Activated B cell treated with CpG ODN at 0.5 μM for 24 hours (primary cell): Measurements from ENCODE around the gene TPX2. TPM values are rescaled to one million over a fixed set of nuclear protein-coding genes. Genes with fewer than 3 reads are reported as not detected.

Experiments
- ATAC-seq: fragments of 200-7000 bp; cut with Tn5 transposase; one replicate; pipeline ENCODE4 v1.10.0; 2021; ENCODE audit warnings: low read depth, mild to moderate bottlenecking, moderate library complexity
- CTCF ChIA-PET: fragments of 350-600 bp; sonication (Branson Sonifier 250); formaldehyde crosslinking; loops from one replicate; lab custom pipeline; 2021; ENCODE audit warnings: antibody characterized with exemption; lab: Charles Lee
- POLR2A ChIA-PET: fragments of 350-600 bp; sonication (Branson Sonifier 250); formaldehyde crosslinking; loops from one replicate; lab custom pipeline; 2021; ENCODE audit warnings: antibody characterized with exemption; lab: Charles Lee
- DNase-seq: peaks from one replicate; pipeline ENCODE4 v3.0.0; 2022
- H3K27ac Mint-ChIP-seq: one replicate; pipeline ENCODE4 v1.8.0; 2020; ENCODE audit warnings: mixed read lengths
- H3K27me3 Mint-ChIP-seq: one replicate; pipeline ENCODE4 v1.8.0; 2021; ENCODE audit warnings: mixed read lengths
- H3K36me3 Mint-ChIP-seq: one replicate; pipeline ENCODE4 v1.8.0; 2021; ENCODE audit warnings: low read depth, mixed read lengths
- H3K4me1 Mint-ChIP-seq: one replicate; pipeline ENCODE4 v1.8.0; 2021; ENCODE audit warnings: mixed read lengths
- H3K4me3 Mint-ChIP-seq: one replicate; pipeline ENCODE4 v1.8.0; 2020; ENCODE audit warnings: mild to moderate bottlenecking, mixed read lengths
- H3K9me3 Mint-ChIP-seq: one replicate; pipeline ENCODE4 v1.8.0; 2020; ENCODE audit warnings: mixed read lengths
- CTCF ChIP-seq: fragments of 200-600 bp; IDR thresholded peaks from one replicate; pipeline ENCODE4 v1.8.0; 2022; ENCODE audit warnings: antibody characterized with exemption, mild to moderate bottlenecking
- intact Hi-C: fragments of 100-400 bp; cut with micrococcal nuclease; formaldehyde crosslinking; loops from one replicate; pipeline ENCODE4 v1.15.1; 2024
- total RNA-seq: library from RNA; stranded (reverse); gene quantifications from 2 replicates; pipeline ENCODE4 v1.2.3, GENCODE V29; 2022

The TPX2 gene
- total RNA-seq, 1 donor from 2014 or later, result 2.8 TPM

GRCh38 chr20:31713312-31714273 lies 25.5 kb upstream of the TPX2 start:
- CTCF ChIA-PET, result interaction anchor here (1.3 kb wide), 1 partner anchor 10 kb away, joined by 3 read pairs; no protein-coding TSS in a partner anchor
- intact Hi-C loops, result no loop called here
- no peak for TF ChIP-seq CTCF
- Mint-ChIP-seq H3K27me3 (no peaks in the 10 kb centered on the region), H3K27ac (no peak overlapping the region), H3K4me1 (peaks cover 67% of the 10 kb centered on the region), H3K4me3 (no peak overlapping the region), H3K9me3 (no peaks in the 10 kb centered on the region), H3K36me3 (peaks cover 73% of the 10 kb centered on the region)
- DNase-seq (no peak), ATAC-seq (no peak)
- POLR2A ChIA-PET, result interaction anchor here (1.8 to 1.9 kb wide), 2 partner anchors 22 to 52 kb away, joined by 4 read pairs; no protein-coding TSS in a partner anchor

- no peak for TF ChIP-seq CTCF
- peak overlapping the region; percentile 32 for H3K4me3 Mint-ChIP-seq
- ChIA-PET CTCF (interaction anchor here (5.7 kb wide), 1 partner anchor 54 kb away, joined by 50 read pairs; no protein-coding TSS in a partner anchor), POLR2A (interaction anchor here (0.9 to 5.4 kb wide), 3 partner anchors 11 to 41 kb away, joined by 3 to 45 read pairs (median 14); no protein-coding TSS in a partner anchor)
- intact Hi-C loops, result no loop called here
- H3K4me1 Mint-ChIP-seq, result peaks cover 75% of the 10 kb centered on the region
- peak overlapping the region; percentile 93 for H3K27ac Mint-ChIP-seq
- ATAC-seq (no peak), DNase-seq (no peak)
- H3K9me3 Mint-ChIP-seq, result no peaks in the 10 kb centered on the region
- H3K36me3 Mint-ChIP-seq, result peaks cover 81% of the 10 kb centered on the region
- H3K27me3 Mint-ChIP-seq, result no peaks in the 10 kb centered on the region
Measured at GRCh38 chr20:31715766-31716165, 23.3 kb upstream of the TPX2 start.

GRCh38 chr20:31716351-31716750 lies 22.7 kb upstream of the TPX2 start:
- POLR2A ChIA-PET, result interaction anchor here (0.9 to 5.4 kb wide), 4 partner anchors 11 to 55 kb away, joined by 3 to 45 read pairs (median 13); no protein-coding TSS in a partner anchor
- peaks cover 80% of the 10 kb centered on the region for H3K36me3 Mint-ChIP-seq
- no peak for ATAC-seq
- intact Hi-C loops, result no loop called here
- H3K9me3 Mint-ChIP-seq, result no peaks in the 10 kb centered on the region
- DNase-seq, result no peak
- CTCF ChIA-PET, result interaction anchor here (5.7 kb wide), 1 partner anchor 55 kb away, joined by 50 read pairs; no protein-coding TSS in a partner anchor
- peak overlapping the region; percentile 93 for H3K27ac Mint-ChIP-seq
- H3K27me3 Mint-ChIP-seq, result no peaks in the 10 kb centered on the region
- H3K4me3 Mint-ChIP-seq, result peak overlapping the region; percentile 82
- no peak for TF ChIP-seq CTCF
- H3K4me1 Mint-ChIP-seq, result peaks cover 75% of the 10 kb centered on the region

GRCh38 chr20:31716818-31717477 lies 22.1 kb upstream of the TPX2 start:
- peaks cover 80% of the 10 kb centered on the region for H3K4me1 Mint-ChIP-seq
- peak overlapping the region; percentile 93 for H3K27ac Mint-ChIP-seq
- ChIA-PET POLR2A (interaction anchor here (0.7 to 5.4 kb wide), 8 partner anchors 12 to 170 kb away, joined by 3 to 45 read pairs (median 4); no protein-coding TSS in a partner anchor), CTCF (interaction anchor here (1.0 to 5.7 kb wide), 3 partner anchors 33 to 55 kb away, joined by 3 to 50 read pairs (median 8); no protein-coding TSS in a partner anchor)
- ATAC-seq (peak; percentile 25), DNase-seq (no peak)
- TF ChIP-seq CTCF, result no peak
- H3K4me3 Mint-ChIP-seq, result peak overlapping the region; percentile 82
- no peaks in the 10 kb centered on the region for H3K9me3 Mint-ChIP-seq
- intact Hi-C loops, result loop anchor here (1.0 kb wide), 3 partner anchors 12 to 33 kb away; partner anchors contain the start of gene TPX2
- peaks cover 79% of the 10 kb centered on the region for H3K36me3 Mint-ChIP-seq
- H3K27me3 Mint-ChIP-seq, result no peaks in the 10 kb centered on the region
